ENCODE results near the gene YIPF2. TPM values are rescaled to one million over a fixed set of nuclear protein-coding genes. Genes with fewer than 3 reads are reported as not detected.
A peak's percentile ranks its signal among the peaks of the same experiment; 100 is the strongest.
"Not testable (repeated sequence)": the region's sequence is repeated elsewhere in the genome, so short reads cannot be mapped to it uniquely, and the experiment has no call there.

YIPF2 gene
- total RNA-seq, 1 experiment from 2014 or later: 126 TPM

- H4K20me1 ChIP-seq (ENCODE audit: low read length); H3K79me2 ChIP-seq (ENCODE audit: low read length); H3K27ac ChIP-seq (ENCODE audit: low read length); H3F3A ChIP-seq (ENCODE audit: low read length, unreplicated experiment); H3K27me3 ChIP-seq (ENCODE audit: low read length); H3K4me3 ChIP-seq (ENCODE audit: low read length); H3K9me2 ChIP-seq (replicated peaks; ENCODE audit: low read length); BruUV-seq (replicated peaks); H3K9ac ChIP-seq (ENCODE audit: low read length); ATAC-seq; intact Hi-C loops (cut with micrococcal nuclease); H2AFZ ChIP-seq (ENCODE audit: low read length); H3K9me3 ChIP-seq (ENCODE audit: low read length); H3K4me2 ChIP-seq (ENCODE audit: low read length); H3K36me3 ChIP-seq (ENCODE audit: low read depth, low read length); DNase-seq: not testable (repeated sequence)
- POLR2A ChIA-PET (ENCODE audit: unreplicated experiment): interaction anchor here (0.6 to 1.2 kb wide), 3 partner anchors 20 to 404 kb away, joined by 3 to 8 read pairs (median 5); partner anchors contain the start of gene TMEM205
- peaks cover 18% of the 10 kb centered on the region for H3K4me1 ChIP-seq (ENCODE audit: insufficient read depth, low read length)
- CTCF ChIA-PET: interaction anchor here (0.5 to 1.5 kb wide), 10 partner anchors 13 to 256 kb away, joined by 3 to 9 read pairs (median 4); partner anchors contain the start of genes KANK2 and TMED1
Observed at GRCh38 chr19:10941649-10942048, 13.2 kb upstream of the YIPF2 start.

GRCh38 chr19:10936661-10937084 lies 8.2 kb upstream of the YIPF2 start:
- H2AFZ ChIP-seq (ENCODE audit: low read length): peak overlapping the region; percentile 56
- no peaks in the 10 kb centered on the region for H3F3A ChIP-seq (ENCODE audit: low read length, unreplicated experiment)
- no peaks in the 10 kb centered on the region for H3K27me3 ChIP-seq (ENCODE audit: low read length)
- ATAC-seq: peak; percentile 52
- no peak overlapping the region for H3K27ac ChIP-seq (ENCODE audit: low read length)
- H3K4me2 ChIP-seq (ENCODE audit: low read length): peak overlapping the region; percentile 73
- H3K9me3 ChIP-seq (ENCODE audit: low read length): no peaks in the 10 kb centered on the region
- intact Hi-C loops (cut with micrococcal nuclease): loop anchor here (5.0 kb wide), 2 partner anchors 41 to 156 kb away; no protein-coding TSS in a partner anchor
- peak overlapping the region; percentile 26; the same call in 1 of the 2 replicates for H3K4me3 ChIP-seq (ENCODE audit: low read length)
- H3K9ac ChIP-seq (ENCODE audit: low read length): 0 out of 2 replicates have a peak overlapping the region, but pooled peaks have one; percentile 17
- ChIA-PET CTCF (interaction anchor here (0.5 to 1.4 kb wide), 10 partner anchors 22 to 153 kb away, joined by 3 to 8 read pairs (median 4); partner anchors contain the start of gene LDLR), POLR2A (ENCODE audit: unreplicated experiment) (interaction anchor here (0.7 kb wide), 1 partner anchor 59 kb away, joined by 11 read pairs; no protein-coding TSS in a partner anchor)
- DNase-seq: peak; percentile 94
- H4K20me1 ChIP-seq (ENCODE audit: low read length): no peaks in the 10 kb centered on the region
- TF ChIP-seq CTCF (conservative IDR thresholded peaks at IDR 0.05; ENCODE audit: low read depth, low read length) (peak; percentile 73), EZH2phosphoT487 (IDR thresholded peaks at IDR 0.05; ENCODE audit: borderline replicate concordance, low read length) (no peak)
- H3K79me2 ChIP-seq (ENCODE audit: low read length): peaks cover 11% of the 10 kb centered on the region
- no peaks in the 10 kb centered on the region for H3K9me2 ChIP-seq (replicated peaks; ENCODE audit: low read length)
- H3K36me3 ChIP-seq (ENCODE audit: low read depth, low read length): peaks cover 4% of the 10 kb centered on the region; the same call in 1 of the 2 replicates
- BruUV-seq (replicated peaks): no TSS peak
- H3K4me1 ChIP-seq (ENCODE audit: insufficient read depth, low read length): peaks cover 18% of the 10 kb centered on the region

- DNase-seq (no peak), ATAC-seq (no peak)
- H3K27ac ChIP-seq (ENCODE audit: low read length): no peak overlapping the region
- no TSS peak for BruUV-seq (replicated peaks)
- intact Hi-C loops (cut with micrococcal nuclease): loop anchor here (5.0 kb wide), 2 partner anchors 42 to 157 kb away; no protein-coding TSS in a partner anchor
- CTCF ChIA-PET: interaction anchor here (1.4 kb wide), 1 partner anchor 100 kb away, joined by 4 read pairs; no protein-coding TSS in a partner anchor
- no peak overlapping the region for H3K9ac ChIP-seq (ENCODE audit: low read length)
- H3K9me2 ChIP-seq (replicated peaks; ENCODE audit: low read length): no peaks in the 10 kb centered on the region
- H3F3A ChIP-seq (ENCODE audit: low read length, unreplicated experiment): no peaks in the 10 kb centered on the region
- no peak overlapping the region for H3K4me3 ChIP-seq (ENCODE audit: low read length)
- H4K20me1 ChIP-seq (ENCODE audit: low read length): no peaks in the 10 kb centered on the region
- H3K79me2 ChIP-seq (ENCODE audit: low read length): peaks cover 21% of the 10 kb centered on the region
- no peaks in the 10 kb centered on the region for H3K9me3 ChIP-seq (ENCODE audit: low read length)
- H3K27me3 ChIP-seq (ENCODE audit: low read length): no peaks in the 10 kb centered on the region
- peaks cover 17% of the 10 kb centered on the region for H3K4me1 ChIP-seq (ENCODE audit: insufficient read depth, low read length)
- POLR2A ChIA-PET (ENCODE audit: unreplicated experiment): no interaction called here
- peaks cover 8% of the 10 kb centered on the region; the same call in 1 of the 2 replicates for H3K36me3 ChIP-seq (ENCODE audit: low read depth, low read length)
- TF ChIP-seq EZH2 (IDR thresholded peaks at IDR 0.05; ENCODE audit: low read length, unreplicated experiment) (no peak), CTCF (conservative IDR thresholded peaks at IDR 0.05; ENCODE audit: low read depth, low read length) (no peak), EZH2phosphoT487 (IDR thresholded peaks at IDR 0.05; ENCODE audit: borderline replicate concordance, low read length) (no peak)
- H2AFZ ChIP-seq (ENCODE audit: low read length): no peak overlapping the region
- H3K4me2 ChIP-seq (ENCODE audit: low read length): no peak overlapping the region
Observed at GRCh38 chr19:10935371-10936059, 7.1 kb upstream of the YIPF2 start.

Measured in PC-3 (cell line).